GM08714 (cell line): ENCODE measurements around the gene TNS3.

ENCODE experiments used
- H3K4me3 ChIP-seq: fragments of 200-500 bp; sonication (Bioruptor generic); 2 replicates; pipeline ENCODE4 v1.5.1; 2014; ENCODE audit warnings: mild to moderate bottlenecking, low read length, inconsistent platforms
- ZNF274 ChIP-seq: IDR thresholded peaks from 2 replicates; pipeline ENCODE4 v1.6.1; 2012; ENCODE audit warnings: mild to moderate bottlenecking, low read depth, low read length

Gene TNS3

GRCh38 chr7:47433564-47433895 lies 148.4 kb downstream of the TNS3 start:
- no peak overlapping the region for H3K4me3 ChIP-seq
- no peak for TF ChIP-seq ZNF274

GRCh38 chr7:47432671-47433563 lies 149.0 kb downstream of the TNS3 start:
- no peak for TF ChIP-seq ZNF274
- H3K4me3 ChIP-seq, result no peak overlapping the region

GRCh38 chr7:47430422-47430821 lies 151.5 kb downstream of the TNS3 start:
- H3K4me3 ChIP-seq, result no peak overlapping the region
- no peak for TF ChIP-seq ZNF274

GRCh38 chr7:47428768-47429472 lies 153.0 kb downstream of the TNS3 start:
- no peak overlapping the region for H3K4me3 ChIP-seq

GRCh38 chr7:47428052-47428767 lies 153.7 kb downstream of the TNS3 start:
- H3K4me3 ChIP-seq, result no peak overlapping the region
- no peak for TF ChIP-seq ZNF274

More at GRCh38 chr7:47428768-47429472, 153.0 kb downstream of the TNS3 start:
- no peak for TF ChIP-seq ZNF274

- no peak overlapping the region for H3K4me3 ChIP-seq
- no peak for TF ChIP-seq ZNF274
These were observed 154.8 kb downstream of the TNS3 start for GRCh38 chr7:47427051-47427643.

- no peak overlapping the region for H3K4me3 ChIP-seq
- no peak for TF ChIP-seq ZNF274
These were observed 157.4 kb downstream of the TNS3 start for GRCh38 chr7:47424523-47424922.

- TF ChIP-seq ZNF274, result no peak
- no peak overlapping the region for H3K4me3 ChIP-seq
These were observed 158.7 kb downstream of the TNS3 start for GRCh38 chr7:47423196-47423595.

GRCh38 chr7:47422611-47423010 lies 159.3 kb downstream of the TNS3 start:
- TF ChIP-seq ZNF274, result no peak
- H3K4me3 ChIP-seq, result no peak overlapping the region

- no peak overlapping the region for H3K4me3 ChIP-seq
- TF ChIP-seq ZNF274, result no peak
These were observed 160.5 kb downstream of the TNS3 start for GRCh38 chr7:47421456-47421855.

- H3K4me3 ChIP-seq, result no peak overlapping the region
- no peak for TF ChIP-seq ZNF274
These were observed 161.7 kb downstream of the TNS3 start for GRCh38 chr7:47420122-47420780.

- no peak for TF ChIP-seq ZNF274
- H3K4me3 ChIP-seq, result no peak overlapping the region
These were observed 162.4 kb downstream of the TNS3 start for GRCh38 chr7:47419471-47419870.

GRCh38 chr7:47418601-47419309 lies 163.2 kb downstream of the TNS3 start:
- TF ChIP-seq ZNF274, result no peak
- H3K4me3 ChIP-seq, result no peak overlapping the region
